Esophagus squamous epithelium (tissue), 5 donors: ENCODE measurements around the gene ZNF497. TPM values are rescaled to one million over a fixed set of nuclear protein-coding genes. Genes with fewer than 3 reads are reported as not detected.

Experiments used
- DNase-seq: peaks from one replicate; lab custom pipeline; 2025; lab: John Stamatoyannopoulos, UW
- H3K27ac ChIP-seq, 4 donors: fragments of 200-600 bp; sonication (generic); one replicate each; pipeline ENCODE4 v1.5.1; 2016 to 2019; ENCODE audit warnings: mild to moderate bottlenecking in 1 of 4
- H3K27me3 ChIP-seq, 4 donors: fragments of 200-600 bp; sonication (generic); 1 replicate in 3 of 4; 2 replicates in 1 of 4; pipeline versions ENCODE4 v1.5.1 to v1.6.0; 2017 to 2021; ENCODE audit warnings: antibody characterized with exemption in 1 of 4
- H3K36me3 ChIP-seq, 3 donors: fragments of 200-600 bp; sonication (generic); one replicate each; pipeline ENCODE4 v1.5.1; 2016 to 2019
- H3K4me1 ChIP-seq, 3 donors: fragments of 200-600 bp; sonication (generic); one replicate each; pipeline ENCODE4 v1.5.1; 2017 to 2019
- H3K4me3 ChIP-seq, 4 donors: fragments of 200-600 bp; sonication (generic); 1 replicate in 3 of 4; 2 replicates in 1 of 4; pipeline ENCODE4 v1.5.1; 2016 to 2019; ENCODE audit warnings: mild to moderate bottlenecking in 2 of 4, moderate library complexity in 1 of 4
- H3K9me3 ChIP-seq, 3 donors: fragments of 200-600 bp; sonication (generic); one replicate each; pipeline ENCODE4 v1.5.1; 2016 to 2019
- POLR2A ChIP-seq, 4 donors: fragments of 450-650 bp; IDR thresholded peaks; one replicate each; pipeline ENCODE4 v1.6.1; 2017; ENCODE audit warnings: antibody characterized with exemption in 4 of 4, mild to moderate bottlenecking in 4 of 4, moderate library complexity in 3 of 4
- WGBS, 2 donors: methylation state at CpG; one replicate each; pipeline ENCODE4 v1.1.5; 2018; 5-methylcytosine and 5-hydroxymethylcytosine counted together
- intact Hi-C: fragments of 100-400 bp; cut with DNase I; formaldehyde crosslinking; loops from one replicate; pipeline ENCODE4 v1.15.0; 2022
- total RNA-seq, 4 donors: library from RNA; depleted of rRNA; stranded (reverse); fragments of >200 nt; gene quantifications; one replicate each; pipeline ENCODE4 v1.1.0, GENCODE V29; 2016
- TF ChIP-seq, protein P1 (sequence below), 6 experiments: fragments of 450-650 bp in 4 of 6; fragments of 200-600 bp in 2 of 6; sonication (generic) in 2 of 6; IDR thresholded peaks; one replicate each; pipeline ENCODE4 v1.5.1; 2016 to 2019; ENCODE audit warnings: antibody characterized with exemption in 6 of 6, mild to moderate bottlenecking in 4 of 6, moderate library complexity in 4 of 6
- donor health status: DM: yes; HTN: yes; CAD: no.

The ZNF497 gene
- total RNA-seq, 4 donors from 2014 or later, result 0.87 to 1.9 (median 1.4) TPM

DNA sequence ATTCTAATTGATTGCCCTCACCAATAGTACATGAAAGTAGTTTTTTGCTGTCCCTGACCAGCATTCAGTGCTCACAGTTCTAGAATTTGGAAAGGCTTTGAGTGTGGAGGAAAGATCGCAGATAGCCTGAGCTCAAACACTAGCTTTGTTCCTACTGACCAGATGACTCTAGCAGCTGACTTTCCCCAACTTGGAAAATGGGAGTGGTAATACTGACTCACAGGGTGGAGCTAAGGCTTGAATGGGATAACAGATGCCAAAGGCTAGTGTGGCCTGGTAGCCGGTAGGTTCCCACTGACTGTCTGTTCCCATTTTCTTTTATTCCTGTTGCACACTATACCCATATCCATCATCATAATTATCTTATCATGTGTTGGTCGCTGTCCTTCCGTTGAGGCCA is 32.1 kb downstream of the ZNF497 start:
- H3K4me1 ChIP-seq, result peaks cover 15 to 30% (median 19%) of the 10 kb centered on the region in 3 donors
- TF ChIP-seq, protein P1, sequence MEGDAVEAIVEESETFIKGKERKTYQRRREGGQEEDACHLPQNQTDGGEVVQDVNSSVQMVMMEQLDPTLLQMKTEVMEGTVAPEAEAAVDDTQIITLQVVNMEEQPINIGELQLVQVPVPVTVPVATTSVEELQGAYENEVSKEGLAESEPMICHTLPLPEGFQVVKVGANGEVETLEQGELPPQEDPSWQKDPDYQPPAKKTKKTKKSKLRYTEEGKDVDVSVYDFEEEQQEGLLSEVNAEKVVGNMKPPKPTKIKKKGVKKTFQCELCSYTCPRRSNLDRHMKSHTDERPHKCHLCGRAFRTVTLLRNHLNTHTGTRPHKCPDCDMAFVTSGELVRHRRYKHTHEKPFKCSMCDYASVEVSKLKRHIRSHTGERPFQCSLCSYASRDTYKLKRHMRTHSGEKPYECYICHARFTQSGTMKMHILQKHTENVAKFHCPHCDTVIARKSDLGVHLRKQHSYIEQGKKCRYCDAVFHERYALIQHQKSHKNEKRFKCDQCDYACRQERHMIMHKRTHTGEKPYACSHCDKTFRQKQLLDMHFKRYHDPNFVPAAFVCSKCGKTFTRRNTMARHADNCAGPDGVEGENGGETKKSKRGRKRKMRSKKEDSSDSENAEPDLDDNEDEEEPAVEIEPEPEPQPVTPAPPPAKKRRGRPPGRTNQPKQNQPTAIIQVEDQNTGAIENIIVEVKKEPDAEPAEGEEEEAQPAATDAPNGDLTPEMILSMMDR (IDR thresholded peaks at IDR 0.05), result no peak
- TF ChIP-seq POLR2A (IDR thresholded peaks at IDR 0.05), result no peak
- no peaks in the 10 kb centered on the region for H3K9me3 ChIP-seq
- no peak for DNase-seq
- no peak overlapping the region for H3K4me3 ChIP-seq
- H3K27me3 ChIP-seq, result no peaks in the 10 kb centered on the region
- WGBS, 2 donors, result 74 to 77% methylated on average over 4 of the region's 4 CpGs
- peaks cover 0 to 14% (median 5%) of the 10 kb centered on the region in 3 donors for H3K36me3 ChIP-seq
- intact Hi-C loops, result no loop called here
- peak overlapping the region in 1 of 4 donors; percentile 46 for H3K27ac ChIP-seq

DNA sequence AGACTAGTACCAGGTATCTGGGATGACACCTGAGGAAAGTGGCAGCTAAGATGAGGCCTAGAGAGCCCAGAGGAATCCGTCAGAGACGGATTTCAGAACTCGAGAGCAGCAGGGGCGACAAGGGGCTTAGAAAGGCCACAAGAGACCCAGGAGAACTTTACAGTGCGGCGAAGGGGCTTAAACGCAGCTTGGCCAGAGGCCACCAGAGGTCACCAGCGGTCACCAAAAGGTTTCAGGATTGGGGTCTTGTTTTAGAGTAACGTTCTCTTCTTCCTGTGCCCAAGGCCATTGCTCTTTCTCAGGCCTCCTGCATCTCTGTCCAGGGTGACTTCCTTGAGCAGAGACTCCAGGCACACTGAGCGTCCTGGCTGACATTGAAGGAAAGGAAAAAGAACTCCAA is 33.6 kb downstream of the ZNF497 start:
- Histone ChIP-seq H3K27me3 (no peaks in the 10 kb centered on the region), H3K4me3 (no peak overlapping the region), H3K4me1 (peaks cover 15 to 38% (median 21%) of the 10 kb centered on the region in 3 donors), H3K27ac (no peak overlapping the region), H3K9me3 (no peaks in the 10 kb centered on the region), H3K36me3 (no peaks in the 10 kb centered on the region)
- 65 to 76% methylated on average over 10 of the region's 10 CpGs for WGBS, 2 donors
- no peak for DNase-seq
- intact Hi-C loops, result no loop called here
- TF ChIP-seq, protein P1 (IDR thresholded peaks at IDR 0.05), result no peak
- no peak for TF ChIP-seq POLR2A (IDR thresholded peaks at IDR 0.05)

GRCh38 chr19:58326914-58327726 is 35.4 kb downstream of the ZNF497 start, which contains the start of gene ZSCAN22:
Gene ZSCAN22 (plus strand): TSS chr19:58326994. CDS start chr19:58334803, 7,809 bp downstream.
- H3K27ac ChIP-seq, result peak within 1 kb of the TSS; percentile 85 to 98 (median 94)
- WGBS, 2 donors, result 0% methylated on average over 16 to 43 of the region's 62 CpGs
- peaks cover 0 to 1% (median 0%) of the 10 kb centered on the region in 3 donors for H3K36me3 ChIP-seq
- no peaks in the 10 kb centered on the region for H3K9me3 ChIP-seq
- peak; percentile 83 for DNase-seq
- peak within 1 kb of the TSS; percentile 64 to 96 (median 82) for H3K4me3 ChIP-seq
- H3K27me3 ChIP-seq, result no peaks in the 10 kb centered on the region
- TF ChIP-seq, protein P1 (IDR thresholded peaks at IDR 0.05), result peak in 1 of 6 experiments; percentile 3
- TF ChIP-seq POLR2A (IDR thresholded peaks at IDR 0.05), result peak in 1 of 4 donors; percentile 56
- H3K4me1 ChIP-seq, result peaks cover 15 to 38% (median 21%) of the 10 kb centered on the region in 3 donors
- intact Hi-C loops, result no loop called here

GRCh38 chr19:58326501-58326913 is 36.0 kb downstream of the ZNF497 start:
- intact Hi-C loops, result no loop called here
- Histone ChIP-seq H3K27me3 (no peaks in the 10 kb centered on the region), H3K4me3 (peak overlapping the region; percentile 64 to 96 (median 82)), H3K36me3 (peaks cover 0 to 7% (median 0%) of the 10 kb centered on the region in 3 donors), H3K27ac (peak overlapping the region; percentile 85 to 98 (median 94)), H3K9me3 (no peaks in the 10 kb centered on the region), H3K4me1 (peaks cover 15 to 38% (median 21%) of the 10 kb centered on the region in 3 donors)
- WGBS, 2 donors, result 5 to 6% methylated on average over 9 of the region's 9 CpGs
- DNase-seq, result no peak
- TF ChIP-seq, protein P1 (IDR thresholded peaks at IDR 0.05), result no peak
- no peak for TF ChIP-seq POLR2A (IDR thresholded peaks at IDR 0.05)
